Activated T-cell treated with anti-CD3 and anti-CD28 coated beads, Interleukin-2, amount 50 U/mL, for 72 hours (primary cell): Measurements from ENCODE around the gene SLC27A2. TPM values are rescaled to one million over a fixed set of nuclear protein-coding genes. Genes with fewer than 3 reads are reported as not detected.
"Not testable (repeated sequence)": the region's sequence is repeated elsewhere in the genome, so short reads cannot be mapped to it uniquely, and the experiment has no call there.

Experiments used
- ATAC-seq, 2 donors: fragments of 150-1000 bp; cut with Tn5 transposase; replicated peaks in 1 of 2; 2 replicates each; pipeline ENCODE4 v1.10.0; 2021; ENCODE audit warnings: moderate library complexity in 2 of 2, mild to moderate bottlenecking in 1 of 2
- DNase-seq, 2 donors: peaks; one replicate each; pipeline ENCODE4 v3.0.0; 2021 to 2022; ENCODE audit warnings: mixed read lengths in 1 of 2
- H3K27ac Mint-ChIP-seq: one replicate; pipeline ENCODE4 v1.8.0; 2022; ENCODE audit warnings: mild to moderate bottlenecking, moderate library complexity, mixed read lengths
- H3K27me3 Mint-ChIP-seq: one replicate; pipeline ENCODE4 v1.8.0; 2022; ENCODE audit warnings: low read depth, mixed read lengths
- H3K36me3 Mint-ChIP-seq, 2 donors: one replicate each; pipeline ENCODE4 v1.8.0; 2022; ENCODE audit warnings: mixed read lengths in 2 of 2, mild to moderate bottlenecking in 1 of 2; ENCODE audit not compliant: insufficient read depth in 2 of 2
- H3K4me1 Mint-ChIP-seq: one replicate; pipeline ENCODE4 v1.8.0; 2022; ENCODE audit warnings: low read depth, mixed read lengths
- H3K4me3 Mint-ChIP-seq, 2 donors: one replicate each; pipeline ENCODE4 v1.8.0; 2022; ENCODE audit warnings: mild to moderate bottlenecking in 2 of 2, mixed read lengths in 2 of 2, moderate library complexity in 2 of 2
- H3K9me3 Mint-ChIP-seq, 2 donors: one replicate each; pipeline ENCODE4 v1.8.0; 2022; ENCODE audit warnings: mixed read lengths in 2 of 2
- total RNA-seq, 2 donors: library from RNA; stranded (reverse); gene quantifications; one replicate each; pipeline ENCODE4 v1.2.3, GENCODE V29; 2022

SLC27A2 gene
- total RNA-seq: 10 to 100 TPM; 27.6 to 33.5 TPM

DNA sequence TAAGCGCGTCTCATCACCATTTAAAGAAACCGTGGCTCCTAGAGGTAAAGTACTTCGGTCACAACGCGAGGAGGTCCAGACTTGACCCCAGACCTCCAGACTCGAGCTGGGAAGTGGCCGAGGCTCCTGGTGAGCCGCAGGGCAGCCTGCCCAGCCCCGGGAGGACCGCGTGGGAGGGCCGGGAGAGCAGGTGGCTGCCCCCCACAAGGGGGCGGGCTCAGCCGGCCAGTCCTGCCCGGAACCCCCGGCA is at the start of gene SLC27A2:
TSS of gene SLC27A2 (plus strand) at position 228 of the 250 bp plus-strand sequence. CDS start 232 bp downstream, outside the sequence.
- peak within 1 kb of the TSS; percentile 55 for H3K27ac Mint-ChIP-seq
- no peak for DNase-seq
- peaks cover 28% of the 10 kb centered on the region for H3K27me3 Mint-ChIP-seq
- ATAC-seq: no peak
- peaks cover 48% of the 10 kb centered on the region for H3K4me1 Mint-ChIP-seq
- no peaks in the 10 kb centered on the region for H3K9me3 Mint-ChIP-seq
- peaks cover 0 to 5% of the 10 kb centered on the region in 2 donors for H3K36me3 Mint-ChIP-seq
- peak within 1 kb of the TSS; percentile 88 to 92 for H3K4me3 Mint-ChIP-seq

DNA sequence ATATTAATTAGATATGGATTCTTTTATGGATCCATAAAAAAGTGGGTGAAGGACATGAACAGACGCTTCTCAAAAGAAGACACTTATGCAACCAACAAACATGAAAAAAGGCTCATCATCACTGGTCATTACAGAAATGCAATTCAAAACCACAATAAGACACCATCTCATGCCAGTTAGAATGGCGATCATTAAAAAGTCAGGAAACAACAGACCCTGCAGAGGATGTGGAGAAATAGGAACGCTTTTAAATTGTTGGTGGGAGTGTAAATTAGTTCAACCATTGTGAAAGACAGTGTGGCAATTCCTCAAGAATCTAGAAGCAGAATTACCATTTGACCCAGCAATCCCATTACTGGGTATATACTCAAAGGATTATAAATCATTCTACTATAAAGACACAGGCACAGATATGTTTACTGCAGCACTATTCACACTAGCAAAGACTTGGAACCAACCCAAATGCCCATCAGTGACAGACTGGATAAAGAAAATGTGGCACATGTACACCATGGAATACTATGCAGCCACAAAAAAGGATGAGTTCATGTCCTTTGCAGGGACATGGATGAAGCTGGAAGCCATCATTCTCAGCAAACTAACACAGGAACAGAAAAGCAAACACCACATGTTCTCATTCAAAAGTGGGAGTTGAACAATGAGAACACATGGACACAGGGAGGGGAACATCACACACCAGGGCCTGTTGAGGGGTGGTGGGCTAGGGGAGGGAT is 49.6 kb upstream of the SLC27A2 start:
- peaks cover 5 to 14% of the 10 kb centered on the region in 2 donors for H3K9me3 Mint-ChIP-seq
- not testable (repeated sequence) for H3K27ac Mint-ChIP-seq, H3K27me3 Mint-ChIP-seq

GRCh38 chr15:50134524-50135024 is 47.4 kb upstream of the SLC27A2 start:
- ATAC-seq (peak in 1 of 2 donors; percentile 37), DNase-seq (no peak)
- Mint-ChIP-seq H3K4me3 (peak overlapping the region; percentile 34 to 75), H3K9me3 (peaks cover 4 to 10% of the 10 kb centered on the region in 2 donors), H3K27me3 (no peaks in the 10 kb centered on the region), H3K27ac (peak overlapping the region; percentile 91), H3K4me1 (peaks cover 47% of the 10 kb centered on the region), H3K36me3 (peaks cover 7 to 8% of the 10 kb centered on the region in 2 donors)

More for the DNA sequence above, 49.6 kb upstream of the SLC27A2 start:
- not testable (repeated sequence) for ATAC-seq, DNase-seq
- Mint-ChIP-seq H3K36me3 (peaks cover 12 to 14% of the 10 kb centered on the region in 2 donors), H3K4me1 (peaks cover 32% of the 10 kb centered on the region), H3K4me3 (peak overlapping the region in 1 of 2 donors; percentile 11)

GRCh38 chr15:50135031-50135551 is 46.9 kb upstream of the SLC27A2 start:
- Mint-ChIP-seq H3K27me3 (no peaks in the 10 kb centered on the region), H3K9me3 (peaks cover 4 to 8% of the 10 kb centered on the region in 2 donors), H3K4me3 (peak overlapping the region; percentile 62 to 75), H3K4me1 (peaks cover 47% of the 10 kb centered on the region), H3K36me3 (peaks cover 7 to 8% of the 10 kb centered on the region in 2 donors), H3K27ac (peak overlapping the region; percentile 91)
- peak; percentile 79 to 80 for DNase-seq
- ATAC-seq: peak; percentile 72 to 73

DNA sequence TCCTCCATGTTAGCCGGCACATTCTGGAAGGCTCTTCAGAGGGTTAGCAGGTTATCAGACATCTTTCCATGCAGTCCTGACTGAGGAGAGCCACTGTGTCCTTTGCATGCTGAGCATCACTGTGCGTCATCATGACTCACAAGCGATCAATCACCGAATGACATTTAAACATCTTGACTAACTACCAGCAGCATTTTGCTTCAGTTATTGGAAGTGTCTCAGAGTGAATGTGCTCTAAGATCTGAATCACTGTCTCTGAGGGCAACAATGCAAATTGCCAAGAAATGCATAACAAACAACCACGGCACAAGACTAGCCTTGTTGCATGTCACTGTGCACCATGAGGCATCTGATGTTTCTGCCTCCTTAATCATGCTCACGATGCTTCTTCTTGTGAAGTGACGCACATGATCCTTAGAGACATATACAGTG is 44.6 kb upstream of the SLC27A2 start:
- peak; percentile 81 to 83 for ATAC-seq
- peak overlapping the region; percentile 76 to 90 for H3K4me3 Mint-ChIP-seq
- H3K4me1 Mint-ChIP-seq: peaks cover 47% of the 10 kb centered on the region

DNA sequence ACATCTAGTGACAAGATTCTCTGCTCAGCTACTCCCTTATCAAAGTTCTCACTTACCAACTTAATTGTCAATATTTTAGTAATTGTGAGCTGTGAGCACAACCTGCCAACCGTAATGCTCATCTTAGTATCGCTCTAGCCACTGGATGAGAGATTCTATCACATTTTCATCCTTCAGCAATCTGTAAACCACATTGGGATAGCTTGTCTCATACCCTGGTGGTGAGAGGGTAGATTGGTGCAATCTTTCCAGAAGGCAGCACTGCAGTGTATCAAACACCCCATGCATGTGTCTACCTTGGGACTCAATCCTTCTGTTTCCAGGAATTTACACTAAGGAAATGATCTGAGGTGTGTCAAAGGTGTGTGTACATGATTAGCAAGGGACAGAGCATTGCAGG is 44.1 kb upstream of the SLC27A2 start:
- H3K36me3 Mint-ChIP-seq: peaks cover 0 to 3% of the 10 kb centered on the region in 2 donors
- DNase-seq (no peak), ATAC-seq (peak in 1 of 2 donors; percentile 5)
- H3K27ac Mint-ChIP-seq: peak overlapping the region; percentile 97
- H3K9me3 Mint-ChIP-seq: no peaks in the 10 kb centered on the region
- peak overlapping the region in 1 of 2 donors; percentile 90 for H3K4me3 Mint-ChIP-seq
- H3K27me3 Mint-ChIP-seq: no peaks in the 10 kb centered on the region
- peaks cover 47% of the 10 kb centered on the region for H3K4me1 Mint-ChIP-seq

More for the DNA sequence above, 44.6 kb upstream of the SLC27A2 start:
- H3K27ac Mint-ChIP-seq: peak overlapping the region; percentile 97
- DNase-seq: peak; percentile 72 to 74
- no peaks in the 10 kb centered on the region for H3K27me3 Mint-ChIP-seq
- peaks cover 0 to 3% of the 10 kb centered on the region in 2 donors for H3K9me3 Mint-ChIP-seq
- peaks cover 4 to 5% of the 10 kb centered on the region in 2 donors for H3K36me3 Mint-ChIP-seq

DNA sequence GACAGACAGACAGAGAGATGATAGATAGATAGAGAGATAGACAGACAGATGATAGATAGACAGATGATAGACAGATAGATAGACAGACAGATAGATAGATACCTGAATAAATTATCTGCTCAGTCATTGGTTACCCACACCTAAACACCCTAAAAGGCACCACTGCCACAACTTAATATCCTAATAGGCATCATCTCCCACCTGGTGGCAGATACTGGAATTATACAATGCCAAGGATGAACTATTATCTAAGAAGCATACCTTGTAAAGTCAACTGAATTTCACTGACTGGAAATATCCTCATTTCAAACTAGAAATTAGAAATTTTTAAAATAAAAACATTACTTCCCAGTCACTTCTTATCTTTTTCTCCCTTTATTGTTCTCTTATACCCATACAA is 43.6 kb upstream of the SLC27A2 start:
- Mint-ChIP-seq H3K9me3 (no peaks in the 10 kb centered on the region), H3K27me3 (no peaks in the 10 kb centered on the region), H3K4me1 (peaks cover 47% of the 10 kb centered on the region), H3K27ac (peak overlapping the region; percentile 97), H3K36me3 (peaks cover 0 to 3% of the 10 kb centered on the region in 2 donors), H3K4me3 (peak overlapping the region in 1 of 2 donors; percentile 90)
- DNase-seq: no peak
- no peak for ATAC-seq

DNA sequence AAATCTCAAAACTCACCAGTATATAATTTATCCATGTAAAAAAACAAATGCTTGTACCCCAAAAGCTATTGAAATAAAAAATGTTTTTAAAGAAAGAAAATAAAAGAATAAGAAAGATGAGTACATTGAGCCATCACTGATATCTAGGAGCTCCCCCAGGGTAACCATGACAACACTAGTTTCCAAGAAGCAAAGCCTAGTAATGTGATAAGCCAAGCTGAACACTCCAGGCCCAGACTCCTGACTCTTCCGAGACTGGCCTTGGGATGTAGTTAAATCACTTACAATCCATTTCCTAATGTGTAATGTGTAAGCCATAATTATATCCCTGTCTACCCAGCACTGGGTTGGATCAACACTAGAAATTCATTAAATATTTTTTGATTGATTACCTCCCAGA is 41.9 kb upstream of the SLC27A2 start:
- no peaks in the 10 kb centered on the region for H3K27me3 Mint-ChIP-seq
- H3K4me3 Mint-ChIP-seq: no peak overlapping the region
- peaks cover 53% of the 10 kb centered on the region for H3K4me1 Mint-ChIP-seq
- ATAC-seq: no peak
- peaks cover 0 to 2% of the 10 kb centered on the region in 2 donors for H3K9me3 Mint-ChIP-seq
- peaks cover 0 to 10% of the 10 kb centered on the region in 2 donors for H3K36me3 Mint-ChIP-seq
- no peak overlapping the region for H3K27ac Mint-ChIP-seq
- DNase-seq: no peak

- Mint-ChIP-seq H3K27ac (no peak overlapping the region), H3K36me3 (peaks cover 0 to 10% of the 10 kb centered on the region in 2 donors), H3K27me3 (no peaks in the 10 kb centered on the region), H3K9me3 (peaks cover 0 to 2% of the 10 kb centered on the region in 2 donors), H3K4me3 (no peak overlapping the region), H3K4me1 (peaks cover 49% of the 10 kb centered on the region)
- ATAC-seq (no peak), DNase-seq (no peak)
Observed at GRCh38 chr15:50140983-50141382, 41.0 kb upstream of the SLC27A2 start.

DNA sequence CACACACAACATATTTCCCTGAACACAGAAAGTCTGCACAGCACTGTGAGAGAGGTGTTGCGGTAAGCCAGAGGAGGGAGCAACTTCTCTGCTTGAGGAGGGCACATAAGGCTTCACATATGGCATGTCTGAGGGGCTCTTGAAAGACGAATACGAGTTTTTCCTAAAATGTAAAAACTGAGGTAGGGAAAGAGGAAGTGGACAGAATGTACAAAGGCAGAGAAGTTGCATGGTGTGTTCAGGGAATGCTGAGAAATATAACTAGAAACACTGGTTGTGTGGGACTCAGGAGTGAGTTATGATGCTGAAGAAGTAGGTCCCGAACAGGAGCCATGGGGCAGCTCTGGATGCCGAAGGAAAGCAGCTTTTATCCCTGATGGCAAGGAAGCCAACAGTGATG is 40.1 kb upstream of the SLC27A2 start:
- Mint-ChIP-seq H3K27ac (no peak overlapping the region), H3K4me3 (no peak overlapping the region), H3K4me1 (peaks cover 46% of the 10 kb centered on the region), H3K9me3 (peaks cover 0 to 2% of the 10 kb centered on the region in 2 donors), H3K27me3 (no peaks in the 10 kb centered on the region), H3K36me3 (peaks cover 0 to 10% of the 10 kb centered on the region in 2 donors)
- no peak for ATAC-seq
- no peak for DNase-seq

GRCh38 chr15:50143255-50143860 is 38.6 kb upstream of the SLC27A2 start:
- H3K4me3 Mint-ChIP-seq: no peak overlapping the region
- peaks cover 31% of the 10 kb centered on the region for H3K4me1 Mint-ChIP-seq
- ATAC-seq (peak; percentile 59 to 81), DNase-seq (no peak)
- H3K27me3 Mint-ChIP-seq: no peaks in the 10 kb centered on the region
- peaks cover 0 to 2% of the 10 kb centered on the region in 2 donors for H3K9me3 Mint-ChIP-seq
- no peak overlapping the region for H3K27ac Mint-ChIP-seq
- peaks cover 0 to 7% of the 10 kb centered on the region in 2 donors for H3K36me3 Mint-ChIP-seq

- peaks cover 0 to 2% of the 10 kb centered on the region in 2 donors for H3K9me3 Mint-ChIP-seq
- no peak overlapping the region for H3K4me3 Mint-ChIP-seq
- peaks cover 0 to 7% of the 10 kb centered on the region in 2 donors for H3K36me3 Mint-ChIP-seq
- peaks cover 26% of the 10 kb centered on the region for H3K4me1 Mint-ChIP-seq
- DNase-seq: no peak
- no peak overlapping the region for H3K27ac Mint-ChIP-seq
- ATAC-seq: no peak
- H3K27me3 Mint-ChIP-seq: no peaks in the 10 kb centered on the region
Observed at GRCh38 chr15:50144341-50145120, 37.5 kb upstream of the SLC27A2 start.
